HEK293 (cell line): ENCODE data around the gene AXDND1.

Experiments used
- CTCF ChIA-PET: fragments of 350-600 bp; formaldehyde crosslinking; extraction: SDS; loops from one replicate; lab custom pipeline; 2021; ENCODE audit warnings: antibody characterized with exemption; lab: Yijun Ruan, JAX
- POLR2A ChIA-PET: fragments of 300-600 bp; formaldehyde crosslinking; extraction: SDS; loops from one replicate; lab custom pipeline; 2020; ENCODE audit warnings: antibody characterized with exemption, inconsistent platforms; lab: Yijun Ruan, JAX
- H3K27ac ChIP-seq: fragments of 200-500 bp; sonication (Bioruptor generic); 2 replicates; pipeline ENCODE4 v1.5.1; 2014; ENCODE audit warnings: low read depth, low read length, control low read depth, inconsistent platforms; ENCODE audit errors: extremely low read depth
- H3K36me3 ChIP-seq, 2 experiments: fragments of 200-500 bp in 1 of 2; sonication (Bioruptor generic) in 1 of 2; 1 replicate in 1 of 2; 2 replicates in 1 of 2; pipeline ENCODE4 v1.5.1; 2014 to 2017; ENCODE audit warnings: inconsistent platforms in 2 of 2, low read length in 2 of 2; ENCODE audit not compliant: control insufficient read depth in 2 of 2, insufficient read depth in 1 of 2
- H3K4me1 ChIP-seq: fragments of 200-500 bp; sonication (Bioruptor generic); 2 replicates; pipeline ENCODE4 v1.5.1; 2014; ENCODE audit warnings: mild to moderate bottlenecking, low read length, inconsistent platforms; ENCODE audit not compliant: control insufficient read depth, insufficient read depth
- H3K4me3 ChIP-seq: 2 replicates; pipeline ENCODE4 v1.5.1; 2011; ENCODE audit warnings: low read depth, mild to moderate bottlenecking, control low read depth, low read length, moderate library complexity
- H3K9me3 ChIP-seq: fragments of 200-500 bp; sonication (Bioruptor generic); 2 replicates; pipeline ENCODE4 v1.5.1; 2014; ENCODE audit warnings: low read depth, low read length, inconsistent platforms; ENCODE audit not compliant: control insufficient read depth, insufficient read depth
- CTCF ChIP-seq: fragments of 450-650 bp; formaldehyde crosslinking; IDR thresholded peaks from 2 replicates; pipeline ENCODE4 v1.5.1; 2016; ENCODE audit warnings: missing biosample characterization, missing genetic modification characterization
- MZF1 ChIP-seq: fragments of 450-650 bp; formaldehyde crosslinking; IDR thresholded peaks from 2 replicates; pipeline ENCODE4 v1.5.1; 2017; ENCODE audit warnings: missing biosample characterization, missing genetic modification characterization, borderline replicate concordance
- SCRT2 ChIP-seq: fragments of 450-650 bp; formaldehyde crosslinking; IDR thresholded peaks from 2 replicates; pipeline ENCODE4 v1.5.1; 2016; ENCODE audit warnings: missing biosample characterization, missing genetic modification characterization
- ZBTB21 ChIP-seq: fragments of 450-650 bp; formaldehyde crosslinking; IDR thresholded peaks from 2 replicates; pipeline ENCODE4 v1.5.1; 2017; ENCODE audit warnings: missing biosample characterization, missing genetic modification characterization
- ZNF2 ChIP-seq: fragments of 450-650 bp; formaldehyde crosslinking; IDR thresholded peaks from 2 replicates; pipeline ENCODE4 v1.5.1; 2016; ENCODE audit warnings: missing biosample characterization, missing genetic modification characterization
- ZNF248 ChIP-seq: fragments of 450-650 bp; formaldehyde crosslinking; IDR thresholded peaks from 2 replicates; pipeline ENCODE4 v1.5.1; 2017; ENCODE audit warnings: missing biosample characterization, missing genetic modification characterization
- ZNF266 ChIP-seq: fragments of 450-650 bp; formaldehyde crosslinking; IDR thresholded peaks from 2 replicates; pipeline ENCODE4 v1.5.1; 2016; ENCODE audit warnings: missing biosample characterization, missing genetic modification characterization, low read depth
- ZNF571 ChIP-seq: fragments of 450-650 bp; formaldehyde crosslinking; IDR thresholded peaks from 2 replicates; pipeline ENCODE4 v1.5.0; 2017; ENCODE audit warnings: missing biosample characterization, missing genetic modification characterization
- ZNF654 ChIP-seq: fragments of 450-650 bp; formaldehyde crosslinking; IDR thresholded peaks from 2 replicates; pipeline ENCODE4 v1.5.1; 2016; ENCODE audit warnings: low read depth, missing biosample characterization, missing genetic modification characterization
- TF ChIP-seq, protein P1 (sequence below): fragments of 450-650 bp; formaldehyde crosslinking; IDR thresholded peaks from 2 replicates; pipeline ENCODE4 v1.5.1; 2016; ENCODE audit warnings: missing biosample characterization, missing genetic modification characterization, low read depth
- TF ChIP-seq, protein P2 (sequence below): fragments of 450-650 bp; formaldehyde crosslinking; IDR thresholded peaks from 2 replicates; pipeline ENCODE4 v1.5.1; 2016; ENCODE audit warnings: missing biosample characterization, missing genetic modification characterization, borderline replicate concordance

The AXDND1 gene

DNA sequence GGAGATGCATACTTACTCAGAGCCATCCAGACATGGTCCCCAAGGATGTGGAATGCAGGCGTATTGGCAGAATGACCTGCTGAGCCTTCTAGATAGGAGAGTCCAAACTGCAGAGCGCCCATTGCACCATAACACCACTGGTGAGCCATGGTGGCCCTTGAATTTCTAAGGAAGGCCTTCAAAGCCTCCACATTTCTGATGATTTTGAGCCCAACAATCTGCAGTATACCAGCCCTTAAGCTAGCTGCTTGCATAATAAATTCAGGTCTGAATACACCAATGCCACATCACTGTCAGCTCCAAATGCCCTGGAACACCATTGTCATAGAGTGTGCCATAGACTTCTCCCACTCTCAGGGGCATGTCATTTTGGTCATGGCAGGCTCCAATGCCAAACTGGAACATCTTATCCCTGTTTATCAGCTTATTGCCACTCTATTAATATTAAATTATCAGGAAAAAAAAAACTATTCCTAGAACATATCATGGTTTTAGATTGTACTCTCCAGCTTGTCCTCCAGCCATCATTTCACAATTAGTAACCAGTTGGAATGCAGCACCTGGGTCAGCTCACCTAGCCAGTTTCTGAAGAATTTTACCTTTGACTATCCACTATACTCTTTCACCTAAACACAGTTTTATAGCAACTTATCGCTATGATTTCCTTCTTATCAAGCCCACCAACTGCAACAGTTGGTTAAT, 183.0 kb downstream of the AXDND1 start (continued):
- TF ChIP-seq CTCF (tag by site-specific recombination) (no peak), ZNF2 (tag by site-specific recombination) (no peak)

DNA sequence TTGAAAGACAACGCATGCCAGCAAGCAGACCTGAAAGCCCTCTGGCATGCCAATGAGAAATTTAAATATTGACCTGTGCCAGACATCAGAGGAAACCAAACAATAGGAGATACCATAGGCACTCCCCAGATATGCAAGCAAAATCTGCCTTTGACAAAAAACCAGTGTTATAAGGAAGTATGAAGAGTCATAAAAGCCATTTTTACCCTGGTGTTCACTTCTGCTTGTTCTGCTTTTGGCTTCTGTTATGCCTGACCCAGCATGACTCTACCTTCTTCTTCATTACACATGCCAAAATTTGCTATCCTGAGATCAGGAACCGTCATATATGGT, 183.6 kb downstream of the AXDND1 start:
- TF ChIP-seq ZNF654: no peak
- ChIA-PET POLR2A (no interaction called here), CTCF (interaction anchor here (1.1 kb wide), 1 partner anchor 37 kb away, joined by 3 read pairs; no protein-coding TSS in a partner anchor)
- H3K9me3 ChIP-seq: no peaks in the 10 kb centered on the region
- H3K4me1 ChIP-seq: no peaks in the 10 kb centered on the region
- H3K36me3 ChIP-seq: no peaks in the 10 kb centered on the region
- H3K4me3 ChIP-seq: no peak overlapping the region
- no peak overlapping the region for H3K27ac ChIP-seq

GRCh38 chr1:179550746-179551682, 185.2 kb downstream of the AXDND1 start:
- ChIA-PET CTCF (no interaction called here), POLR2A (no interaction called here)
- Histone ChIP-seq H3K9me3 (no peaks in the 10 kb centered on the region), H3K4me1 (no peaks in the 10 kb centered on the region), H3K4me3 (no peak overlapping the region), H3K36me3 (no peaks in the 10 kb centered on the region), H3K27ac (no peak overlapping the region)
- TF ChIP-seq, protein P1, sequence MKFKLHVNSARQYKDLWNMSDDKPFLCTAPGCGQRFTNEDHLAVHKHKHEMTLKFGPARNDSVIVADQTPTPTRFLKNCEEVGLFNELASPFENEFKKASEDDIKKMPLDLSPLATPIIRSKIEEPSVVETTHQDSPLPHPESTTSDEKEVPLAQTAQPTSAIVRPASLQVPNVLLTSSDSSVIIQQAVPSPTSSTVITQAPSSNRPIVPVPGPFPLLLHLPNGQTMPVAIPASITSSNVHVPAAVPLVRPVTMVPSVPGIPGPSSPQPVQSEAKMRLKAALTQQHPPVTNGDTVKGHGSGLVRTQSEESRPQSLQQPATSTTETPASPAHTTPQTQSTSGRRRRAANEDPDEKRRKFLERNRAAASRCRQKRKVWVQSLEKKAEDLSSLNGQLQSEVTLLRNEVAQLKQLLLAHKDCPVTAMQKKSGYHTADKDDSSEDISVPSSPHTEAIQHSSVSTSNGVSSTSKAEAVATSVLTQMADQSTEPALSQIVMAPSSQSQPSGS (tag by site-specific recombination): 0 out of 2 replicates have a peak, but pooled peaks have one; percentile 10
- peak; percentile 55; the same call in 1 of the 2 replicates for TF ChIP-seq ZBTB21 (tag by site-specific recombination)
- TF ChIP-seq ZNF266: no peak
- peak; percentile 81 for TF ChIP-seq SCRT2 (tag by site-specific recombination)

DNA sequence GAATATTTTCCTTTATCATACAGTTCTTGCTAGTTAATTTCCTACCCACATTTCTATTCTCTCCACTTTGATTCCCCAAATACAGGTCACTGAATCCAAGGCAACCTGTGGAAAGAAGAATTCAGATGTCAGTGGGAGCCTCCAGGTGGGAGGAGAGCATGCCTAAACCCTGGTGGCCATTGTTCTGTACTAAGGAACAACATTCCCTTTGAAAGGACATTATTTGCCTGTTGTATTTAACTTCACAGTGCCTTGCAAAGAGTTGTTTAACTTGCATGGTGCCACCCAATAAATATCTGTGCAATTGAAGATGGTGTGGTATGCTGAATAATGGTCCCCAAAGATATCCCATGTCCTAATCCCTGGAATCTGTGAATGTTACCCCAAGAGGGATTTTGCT, 188.7 kb downstream of the AXDND1 start:
- Histone ChIP-seq H3K4me1 (no peaks in the 10 kb centered on the region), H3K27ac (no peak overlapping the region), H3K36me3 (no peaks in the 10 kb centered on the region), H3K9me3 (no peaks in the 10 kb centered on the region), H3K4me3 (no peak overlapping the region)
- CTCF ChIA-PET: no interaction called here
- POLR2A ChIA-PET: no interaction called here
- no peak for TF ChIP-seq ZNF571
- TF ChIP-seq, protein P2, sequence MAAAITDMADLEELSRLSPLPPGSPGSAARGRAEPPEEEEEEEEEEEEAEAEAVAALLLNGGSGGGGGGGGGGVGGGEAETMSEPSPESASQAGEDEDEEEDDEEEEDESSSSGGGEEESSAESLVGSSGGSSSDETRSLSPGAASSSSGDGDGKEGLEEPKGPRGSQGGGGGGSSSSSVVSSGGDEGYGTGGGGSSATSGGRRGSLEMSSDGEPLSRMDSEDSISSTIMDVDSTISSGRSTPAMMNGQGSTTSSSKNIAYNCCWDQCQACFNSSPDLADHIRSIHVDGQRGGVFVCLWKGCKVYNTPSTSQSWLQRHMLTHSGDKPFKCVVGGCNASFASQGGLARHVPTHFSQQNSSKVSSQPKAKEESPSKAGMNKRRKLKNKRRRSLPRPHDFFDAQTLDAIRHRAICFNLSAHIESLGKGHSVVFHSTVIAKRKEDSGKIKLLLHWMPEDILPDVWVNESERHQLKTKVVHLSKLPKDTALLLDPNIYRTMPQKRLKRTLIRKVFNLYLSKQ (tag by site-specific recombination): no peak
- TF ChIP-seq MZF1: no peak
- TF ChIP-seq ZNF248 (tag by site-specific recombination): no peak
